ENCODE data around the gene ARHGEF1. TPM values are rescaled to one million over a fixed set of nuclear protein-coding genes. Genes with fewer than 3 reads are reported as not detected.

ARHGEF1 gene
- total RNA-seq, 1 experiment from 2014 or later = 50.8 TPM

DNA sequence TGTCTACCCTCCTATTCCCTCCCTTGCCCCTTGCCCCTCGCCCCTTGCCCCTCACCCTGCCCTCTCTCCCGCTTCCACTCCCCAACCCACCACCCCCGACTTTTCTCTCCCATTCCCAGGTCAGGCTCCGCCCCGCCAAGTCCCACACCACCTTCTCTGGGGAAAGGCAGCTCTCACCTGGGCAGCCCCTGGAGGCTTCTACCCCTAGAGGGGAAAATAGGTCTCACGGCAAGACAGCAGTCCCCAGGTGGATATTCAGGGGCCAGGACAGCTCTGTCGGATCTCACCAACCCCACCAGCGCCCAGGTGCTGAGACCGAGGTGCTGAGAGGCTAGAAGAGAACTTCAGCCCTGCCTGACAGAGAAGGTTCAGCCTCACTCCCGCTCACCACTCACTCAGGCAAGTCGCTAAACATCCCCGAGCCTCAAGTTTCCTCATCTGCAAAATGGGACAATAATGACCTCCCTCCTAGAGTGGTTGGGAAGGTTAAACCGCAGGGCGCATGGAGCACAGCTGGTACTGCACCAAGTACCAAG, 46.6 kb downstream of the ARHGEF1 start:
- TF ChIP-seq EZH2 (IDR thresholded peaks at IDR 0.05; ENCODE audit: low read length, unreplicated experiment) = no peak
- no peak for TF ChIP-seq EZH2phosphoT487 (IDR thresholded peaks at IDR 0.05; ENCODE audit: borderline replicate concordance, low read length)
- TF ChIP-seq, protein P1, sequence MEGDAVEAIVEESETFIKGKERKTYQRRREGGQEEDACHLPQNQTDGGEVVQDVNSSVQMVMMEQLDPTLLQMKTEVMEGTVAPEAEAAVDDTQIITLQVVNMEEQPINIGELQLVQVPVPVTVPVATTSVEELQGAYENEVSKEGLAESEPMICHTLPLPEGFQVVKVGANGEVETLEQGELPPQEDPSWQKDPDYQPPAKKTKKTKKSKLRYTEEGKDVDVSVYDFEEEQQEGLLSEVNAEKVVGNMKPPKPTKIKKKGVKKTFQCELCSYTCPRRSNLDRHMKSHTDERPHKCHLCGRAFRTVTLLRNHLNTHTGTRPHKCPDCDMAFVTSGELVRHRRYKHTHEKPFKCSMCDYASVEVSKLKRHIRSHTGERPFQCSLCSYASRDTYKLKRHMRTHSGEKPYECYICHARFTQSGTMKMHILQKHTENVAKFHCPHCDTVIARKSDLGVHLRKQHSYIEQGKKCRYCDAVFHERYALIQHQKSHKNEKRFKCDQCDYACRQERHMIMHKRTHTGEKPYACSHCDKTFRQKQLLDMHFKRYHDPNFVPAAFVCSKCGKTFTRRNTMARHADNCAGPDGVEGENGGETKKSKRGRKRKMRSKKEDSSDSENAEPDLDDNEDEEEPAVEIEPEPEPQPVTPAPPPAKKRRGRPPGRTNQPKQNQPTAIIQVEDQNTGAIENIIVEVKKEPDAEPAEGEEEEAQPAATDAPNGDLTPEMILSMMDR (conservative IDR thresholded peaks at IDR 0.05; ENCODE audit: low read depth, low read length) = no peak
- Histone ChIP-seq H3K9ac (ENCODE audit: low read length) (no peak overlapping the region), H3K4me3 (ENCODE audit: low read length) (no peak overlapping the region), H3K27ac (ENCODE audit: low read length) (no peak overlapping the region), H3K9me2 (replicated peaks; ENCODE audit: low read length) (no peaks in the 10 kb centered on the region), H3K79me2 (ENCODE audit: low read length) (no peaks in the 10 kb centered on the region), H3K4me1 (ENCODE audit: insufficient read depth, low read length) (peaks cover 6% of the 10 kb centered on the region; the same call in 1 of the 2 replicates), H4K20me1 (ENCODE audit: low read length) (no peaks in the 10 kb centered on the region), H3K27me3 (ENCODE audit: low read length) (0 out of 2 replicates have a peak, but pooled peaks cover 9% of the 10 kb centered on the region), H2AFZ (ENCODE audit: low read length) (no peak overlapping the region), H3K36me3 (ENCODE audit: low read depth, low read length) (no peaks in the 10 kb centered on the region), H3K9me3 (ENCODE audit: low read length) (no peaks in the 10 kb centered on the region), H3K4me2 (ENCODE audit: low read length) (no peak overlapping the region), H3F3A (ENCODE audit: low read length, unreplicated experiment) (no peaks in the 10 kb centered on the region)
- POLR2A ChIA-PET (ENCODE audit: unreplicated experiment) = no interaction called here
- intact Hi-C loops (cut with micrococcal nuclease) = no loop called here
- BruUV-seq (replicated peaks) = no TSS peak
- CTCF ChIA-PET = interaction anchor here (1.3 kb wide), 1 partner anchor 43 kb away, joined by 4 read pairs; no protein-coding TSS in a partner anchor
- ATAC-seq (no peak), DNase-seq (no peak)

DNA sequence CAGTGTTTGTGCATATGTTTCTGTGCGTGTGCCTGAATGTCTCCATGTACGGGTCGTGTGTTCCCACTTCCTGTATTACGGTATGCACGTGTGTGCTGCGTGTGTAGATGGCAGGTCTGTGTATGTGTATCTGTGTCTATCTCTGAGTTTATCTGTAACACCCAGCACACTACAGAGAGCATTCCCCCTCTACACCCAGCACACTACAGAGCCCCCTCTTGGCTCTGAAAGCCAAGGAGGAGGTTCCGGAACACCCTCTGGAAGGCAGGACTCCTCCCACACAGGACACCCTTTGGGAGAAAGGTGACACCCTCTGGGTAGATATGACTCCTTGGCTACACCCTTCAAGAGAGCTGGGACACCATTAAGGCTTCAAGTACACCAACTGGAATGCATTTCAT, 47.3 kb downstream of the ARHGEF1 start:
- CTCF ChIA-PET = interaction anchor here (1.3 kb wide), 1 partner anchor 43 kb away, joined by 4 read pairs; no protein-coding TSS in a partner anchor
- no TSS peak for BruUV-seq (replicated peaks)
- no peak overlapping the region for H3K9ac ChIP-seq (ENCODE audit: low read length)
- no peak for TF ChIP-seq EZH2phosphoT487 (IDR thresholded peaks at IDR 0.05; ENCODE audit: borderline replicate concordance, low read length)
- TF ChIP-seq EZH2 (IDR thresholded peaks at IDR 0.05; ENCODE audit: low read length, unreplicated experiment) = no peak
- TF ChIP-seq, protein P1 (conservative IDR thresholded peaks at IDR 0.05; ENCODE audit: low read depth, low read length) = no peak
- no peaks in the 10 kb centered on the region for H4K20me1 ChIP-seq (ENCODE audit: low read length)
- no peaks in the 10 kb centered on the region for H3K9me2 ChIP-seq (replicated peaks; ENCODE audit: low read length)
- H3K4me1 ChIP-seq (ENCODE audit: insufficient read depth, low read length) = peaks cover 6% of the 10 kb centered on the region; the same call in 1 of the 2 replicates
- no peak overlapping the region for H3K27ac ChIP-seq (ENCODE audit: low read length)
- no peak overlapping the region for H2AFZ ChIP-seq (ENCODE audit: low read length)
- DNase-seq (no peak), ATAC-seq (no peak)
- POLR2A ChIA-PET (ENCODE audit: unreplicated experiment) = no interaction called here
- H3K4me3 ChIP-seq (ENCODE audit: low read length) = no peak overlapping the region
- H3K9me3 ChIP-seq (ENCODE audit: low read length) = no peaks in the 10 kb centered on the region
- intact Hi-C loops (cut with micrococcal nuclease) = no loop called here
- no peaks in the 10 kb centered on the region for H3K36me3 ChIP-seq (ENCODE audit: low read depth, low read length)
- no peaks in the 10 kb centered on the region for H3K79me2 ChIP-seq (ENCODE audit: low read length)
- H3K4me2 ChIP-seq (ENCODE audit: low read length) = no peak overlapping the region
- no peaks in the 10 kb centered on the region for H3F3A ChIP-seq (ENCODE audit: low read length, unreplicated experiment)
- H3K27me3 ChIP-seq (ENCODE audit: low read length) = 0 out of 2 replicates have a peak, but pooled peaks cover 9% of the 10 kb centered on the region

DNA sequence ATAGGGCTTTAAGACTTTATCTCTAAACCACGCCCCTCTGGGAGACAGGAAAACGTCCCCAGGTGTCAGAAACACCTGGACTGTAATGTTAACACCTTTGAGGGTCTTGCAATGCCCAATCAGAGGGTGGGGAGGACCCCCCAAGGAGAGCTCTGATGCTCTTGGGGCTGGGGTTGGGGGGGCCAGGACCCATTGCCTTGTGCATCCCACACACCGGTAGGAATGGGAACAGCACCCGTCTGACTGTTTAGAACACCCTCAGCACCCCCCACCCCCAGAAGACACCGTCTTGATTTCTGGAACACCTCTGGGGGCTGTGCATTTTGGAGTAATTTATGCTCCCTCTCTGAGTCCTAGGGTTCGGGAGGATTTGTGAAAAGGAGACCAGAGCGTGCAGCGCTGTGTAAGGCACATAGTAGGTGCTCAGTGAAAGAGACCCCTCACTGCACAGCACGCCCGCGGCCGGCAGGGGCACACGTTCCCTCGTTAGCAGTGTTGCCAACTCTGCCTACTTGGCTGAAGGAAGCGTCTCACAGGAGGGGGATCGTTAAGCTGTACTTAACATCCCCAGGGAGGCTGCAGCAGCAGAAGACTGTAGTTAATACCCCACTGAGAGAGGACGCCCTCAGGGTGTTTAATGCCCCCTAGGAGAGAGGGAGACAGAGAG, 48.1 kb downstream of the ARHGEF1 start:
- H3K79me2 ChIP-seq (ENCODE audit: low read length) = no peaks in the 10 kb centered on the region
- ATAC-seq (no peak), DNase-seq (no peak)
- H4K20me1 ChIP-seq (ENCODE audit: low read length) = no peaks in the 10 kb centered on the region
- ChIA-PET CTCF (interaction anchor here (1.3 kb wide), 1 partner anchor 44 kb away, joined by 4 read pairs; no protein-coding TSS in a partner anchor), POLR2A (ENCODE audit: unreplicated experiment) (no interaction called here)
- TF ChIP-seq, protein P1 (conservative IDR thresholded peaks at IDR 0.05; ENCODE audit: low read depth, low read length) = no peak
- TF ChIP-seq EZH2 (IDR thresholded peaks at IDR 0.05; ENCODE audit: low read length, unreplicated experiment) = no peak
- TF ChIP-seq EZH2phosphoT487 (IDR thresholded peaks at IDR 0.05; ENCODE audit: borderline replicate concordance, low read length) = no peak
- intact Hi-C loops (cut with micrococcal nuclease) = no loop called here
- no peaks in the 10 kb centered on the region for H3K9me3 ChIP-seq (ENCODE audit: low read length)
- H3K4me1 ChIP-seq (ENCODE audit: insufficient read depth, low read length) = peaks cover 7% of the 10 kb centered on the region; the same call in 1 of the 2 replicates
- H3K9ac ChIP-seq (ENCODE audit: low read length) = no peak overlapping the region
- H3F3A ChIP-seq (ENCODE audit: low read length, unreplicated experiment) = no peaks in the 10 kb centered on the region
- H3K4me2 ChIP-seq (ENCODE audit: low read length) = no peak overlapping the region
- H3K27me3 ChIP-seq (ENCODE audit: low read length) = 0 out of 2 replicates have a peak, but pooled peaks cover 9% of the 10 kb centered on the region
- no peak overlapping the region for H2AFZ ChIP-seq (ENCODE audit: low read length)
- H3K4me3 ChIP-seq (ENCODE audit: low read length) = no peak overlapping the region
- H3K9me2 ChIP-seq (replicated peaks; ENCODE audit: low read length) = no peaks in the 10 kb centered on the region
- no peak overlapping the region for H3K27ac ChIP-seq (ENCODE audit: low read length)
- BruUV-seq (replicated peaks) = no TSS peak
- H3K36me3 ChIP-seq (ENCODE audit: low read depth, low read length) = no peaks in the 10 kb centered on the region
